K562 (cell line): ENCODE measurements around the gene ZNF629. TPM values are rescaled to one million over a fixed set of nuclear protein-coding genes. Genes with fewer than 3 reads are reported as not detected.

Experiments
- ETV6 ChIP-seq, 3 experiments: fragments of 150-350 bp in 1 of 3; sonication (generic) in 1 of 3; formaldehyde crosslinking in 1 of 3; IDR thresholded peaks; 2 replicates each; pipeline versions ENCODE4 v1.6.1 to v1.8.0; 2014 to 2022; ENCODE audit warnings: borderline replicate concordance in 2 of 3, low read depth in 2 of 3, antibody characterized with exemption in 1 of 3, low read length in 1 of 3, mild to moderate bottlenecking in 1 of 3, missing genetic modification reagents in 1 of 3
- FOXM1 ChIP-seq, 2 experiments: fragments of 450-650 bp in 1 of 2; sonication (generic) in 1 of 2; formaldehyde crosslinking in 1 of 2; IDR thresholded peaks; 2 replicates each; pipeline versions ENCODE4 v1.6.1 to v1.9.0; 2017 to 2022; ENCODE audit warnings: low read depth in 2 of 2, mild to moderate bottlenecking in 2 of 2, missing genetic modification reagents in 1 of 2, moderate library complexity in 1 of 2
- HMG20B ChIP-seq: fragments of 250-450 bp; sonication (Bioruptor Pico); IDR thresholded peaks from 2 replicates; pipeline ENCODE4 v1.5.0; 2021; ENCODE audit warnings: mild to moderate bottlenecking
- MXI1 ChIP-seq: IDR thresholded peaks from 2 replicates; pipeline ENCODE4 v1.6.1; 2011; ENCODE audit warnings: low read depth, mild to moderate bottlenecking, improper control_type of control experiment, low read length
- NR1H2 ChIP-seq: sonication (generic); formaldehyde crosslinking; IDR thresholded peaks from 2 replicates; pipeline ENCODE4 v1.4.0; 2020; ENCODE audit warnings: mild to moderate bottlenecking, missing genetic modification reagents
- ZFX ChIP-seq: sonication (generic); formaldehyde crosslinking; IDR thresholded peaks from 2 replicates; pipeline ENCODE4 v1.8.0; 2022; ENCODE audit warnings: mild to moderate bottlenecking, missing genetic modification reagents, moderate library complexity
- ZNF121 ChIP-seq: sonication (generic); formaldehyde crosslinking; conservative IDR thresholded peaks from 2 replicates; pipeline ENCODE4 v1.8.0; 2022; ENCODE audit warnings: missing genetic modification reagents
- ZNF316 ChIP-seq: fragments of 450-650 bp; IDR thresholded peaks from 2 replicates; pipeline ENCODE4 v1.6.1; 2016
- ZNF507 ChIP-seq: conservative IDR thresholded peaks from 2 replicates; pipeline ENCODE4 v1.6.1; 2017; ENCODE audit warnings: missing genetic modification characterization, missing compliant biosample characterization
- polyA plus RNA-seq, 8 experiments: library from polyadenylated mRNA; depleted of rRNA in 4 of 8; stranded (reverse) in 5 of 8; unstranded in 3 of 8; fragments of >200 nt; fragmentation: Nextera tagmentation in 2 of 8; fragmentation: Illumina TruSeq in 1 of 8; extraction: Ambion mirVana in 2 of 8; extraction: Trizol in 1 of 8; gene quantifications; 2 replicates each; pipeline versions ENCODE4 v1.2.1 to v1.2.3, GENCODE V29; 2011 to 2014; ENCODE audit warnings: inconsistent platforms in 1 of 8, missing spikeins in 1 of 8
- total RNA-seq, 7 experiments: library from RNA; depleted of rRNA in 6 of 7; stranded (reverse); fragments of >200 nt in 6 of 7; fragmentation: Illumina TruSeq in 2 of 7; extraction: Trizol in 2 of 7; gene quantifications; 2 replicates each; pipeline versions ENCODE4 v1.2.1 to v1.2.3, GENCODE V29; 2011 to 2021; ENCODE audit warnings: low replicate concordance in 1 of 7
- TF ChIP-seq, protein P1 (sequence below): fragments of 450-650 bp; formaldehyde crosslinking; IDR thresholded peaks from 2 replicates; pipeline ENCODE4 v1.4.0; 2020; ENCODE audit warnings: mild to moderate bottlenecking, moderate library complexity
- TF ChIP-seq, protein P2 (sequence below): sonication (generic); formaldehyde crosslinking; IDR thresholded peaks from 2 replicates; pipeline ENCODE4 v1.8.0; 2022; ENCODE audit warnings: missing genetic modification reagents, mild to moderate bottlenecking, borderline replicate concordance
- TF ChIP-seq, protein P3 (sequence below), 2 experiments: fragments of 450-650 bp; IDR thresholded peaks; 2 replicates each; pipeline ENCODE4 v1.6.1; 2016; ENCODE audit warnings: mild to moderate bottlenecking in 2 of 2, borderline replicate concordance in 1 of 2, low read depth in 1 of 2, moderate library complexity in 1 of 2
- TF ChIP-seq, protein P4 (sequence below): fragments of 250-450 bp; sonication (Bioruptor Pico); IDR thresholded peaks from 2 replicates; pipeline ENCODE4 v1.5.0; 2021

The ZNF629 gene
- total and polyA plus RNA-seq, 9 of the 15 experiments (the other 6 are each of a cell fraction or from before 2014, with no cell fraction given) = 0.44 to 18.8 (median 7.4) TPM

DNA sequence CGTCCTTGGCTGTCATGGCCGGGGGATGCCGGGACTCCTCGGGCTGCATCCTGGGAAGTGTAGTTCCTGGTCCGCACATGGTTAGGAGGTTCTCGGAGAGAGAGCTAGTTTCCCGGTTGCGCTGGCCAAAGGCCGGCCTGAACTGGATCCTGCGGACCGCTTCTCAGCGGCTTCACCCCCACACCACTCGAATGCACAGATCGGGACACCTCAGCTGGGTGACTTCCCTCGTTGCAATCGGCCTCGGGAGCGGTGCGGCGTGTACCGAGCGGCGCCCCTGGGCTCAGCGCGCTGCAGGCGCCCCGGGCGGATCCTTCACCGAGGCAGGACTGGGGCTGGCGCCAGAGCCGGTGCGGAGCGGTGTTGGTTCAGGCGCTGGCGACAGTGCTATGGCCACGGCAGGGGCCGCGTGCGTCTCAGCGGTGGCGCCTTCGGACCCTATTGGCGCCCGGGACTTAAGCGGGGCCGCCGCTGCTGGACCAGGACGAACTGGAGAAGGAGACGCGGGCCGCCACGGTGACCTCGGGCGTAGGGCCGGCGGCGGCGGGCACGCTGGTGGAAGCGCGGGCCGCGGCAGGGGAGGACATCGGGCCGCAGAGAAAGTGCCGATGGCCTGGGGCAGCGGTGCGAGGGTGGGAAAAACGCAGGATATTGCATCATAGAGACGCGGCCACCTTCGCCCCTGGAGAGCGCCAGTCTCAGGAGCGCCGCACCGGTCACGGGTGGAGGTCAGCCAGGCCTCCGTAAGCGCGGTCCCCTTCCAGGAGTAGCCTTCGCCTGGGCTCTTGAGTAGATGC is 11.4 kb downstream of the ZNF629 start (continued):
- no peak for TF ChIP-seq ETV6 (IDR thresholded peaks at IDR 0.05; ENCODE audit: borderline replicate concordance in 1 of 2, low read depth in 2 of 2, low read length in 1 of 2)
- TF ChIP-seq ETV6 (CRISPR knock-in tag; IDR thresholded peaks at IDR 0.05; ENCODE audit: borderline replicate concordance) = no peak
- TF ChIP-seq NR1H2 (CRISPR knock-in tag) = no peak
- peak; percentile 92 for TF ChIP-seq ZFX
- no peak for TF ChIP-seq ZNF507 (tag)
- TF ChIP-seq, protein P1, sequence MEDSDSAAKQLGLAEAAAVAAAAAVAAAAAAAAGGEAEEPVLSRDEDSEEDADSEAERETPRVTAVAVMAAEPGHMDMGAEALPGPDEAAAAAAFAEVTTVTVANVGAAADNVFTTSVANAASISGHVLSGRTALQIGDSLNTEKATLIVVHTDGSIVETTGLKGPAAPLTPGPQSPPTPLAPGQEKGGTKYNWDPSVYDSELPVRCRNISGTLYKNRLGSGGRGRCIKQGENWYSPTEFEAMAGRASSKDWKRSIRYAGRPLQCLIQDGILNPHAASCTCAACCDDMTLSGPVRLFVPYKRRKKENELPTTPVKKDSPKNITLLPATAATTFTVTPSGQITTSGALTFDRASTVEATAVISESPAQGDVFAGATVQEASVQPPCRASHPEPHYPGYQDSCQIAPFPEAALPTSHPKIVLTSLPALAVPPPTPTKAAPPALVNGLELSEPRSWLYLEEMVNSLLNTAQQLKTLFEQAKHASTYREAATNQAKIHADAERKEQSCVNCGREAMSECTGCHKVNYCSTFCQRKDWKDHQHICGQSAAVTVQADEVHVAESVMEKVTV = peak; percentile 14; the same call in 1 of the 2 replicates
- TF ChIP-seq, protein P2, sequence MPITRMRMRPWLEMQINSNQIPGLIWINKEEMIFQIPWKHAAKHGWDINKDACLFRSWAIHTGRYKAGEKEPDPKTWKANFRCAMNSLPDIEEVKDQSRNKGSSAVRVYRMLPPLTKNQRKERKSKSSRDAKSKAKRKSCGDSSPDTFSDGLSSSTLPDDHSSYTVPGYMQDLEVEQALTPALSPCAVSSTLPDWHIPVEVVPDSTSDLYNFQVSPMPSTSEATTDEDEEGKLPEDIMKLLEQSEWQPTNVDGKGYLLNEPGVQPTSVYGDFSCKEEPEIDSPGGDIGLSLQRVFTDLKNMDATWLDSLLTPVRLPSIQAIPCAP (CRISPR knock-in tag) = 0 out of 2 replicates have a peak, but pooled peaks have one; percentile 61
- peak; percentile 61; the same call in 1 of the 2 replicates for TF ChIP-seq HMG20B
- TF ChIP-seq, protein P3, sequence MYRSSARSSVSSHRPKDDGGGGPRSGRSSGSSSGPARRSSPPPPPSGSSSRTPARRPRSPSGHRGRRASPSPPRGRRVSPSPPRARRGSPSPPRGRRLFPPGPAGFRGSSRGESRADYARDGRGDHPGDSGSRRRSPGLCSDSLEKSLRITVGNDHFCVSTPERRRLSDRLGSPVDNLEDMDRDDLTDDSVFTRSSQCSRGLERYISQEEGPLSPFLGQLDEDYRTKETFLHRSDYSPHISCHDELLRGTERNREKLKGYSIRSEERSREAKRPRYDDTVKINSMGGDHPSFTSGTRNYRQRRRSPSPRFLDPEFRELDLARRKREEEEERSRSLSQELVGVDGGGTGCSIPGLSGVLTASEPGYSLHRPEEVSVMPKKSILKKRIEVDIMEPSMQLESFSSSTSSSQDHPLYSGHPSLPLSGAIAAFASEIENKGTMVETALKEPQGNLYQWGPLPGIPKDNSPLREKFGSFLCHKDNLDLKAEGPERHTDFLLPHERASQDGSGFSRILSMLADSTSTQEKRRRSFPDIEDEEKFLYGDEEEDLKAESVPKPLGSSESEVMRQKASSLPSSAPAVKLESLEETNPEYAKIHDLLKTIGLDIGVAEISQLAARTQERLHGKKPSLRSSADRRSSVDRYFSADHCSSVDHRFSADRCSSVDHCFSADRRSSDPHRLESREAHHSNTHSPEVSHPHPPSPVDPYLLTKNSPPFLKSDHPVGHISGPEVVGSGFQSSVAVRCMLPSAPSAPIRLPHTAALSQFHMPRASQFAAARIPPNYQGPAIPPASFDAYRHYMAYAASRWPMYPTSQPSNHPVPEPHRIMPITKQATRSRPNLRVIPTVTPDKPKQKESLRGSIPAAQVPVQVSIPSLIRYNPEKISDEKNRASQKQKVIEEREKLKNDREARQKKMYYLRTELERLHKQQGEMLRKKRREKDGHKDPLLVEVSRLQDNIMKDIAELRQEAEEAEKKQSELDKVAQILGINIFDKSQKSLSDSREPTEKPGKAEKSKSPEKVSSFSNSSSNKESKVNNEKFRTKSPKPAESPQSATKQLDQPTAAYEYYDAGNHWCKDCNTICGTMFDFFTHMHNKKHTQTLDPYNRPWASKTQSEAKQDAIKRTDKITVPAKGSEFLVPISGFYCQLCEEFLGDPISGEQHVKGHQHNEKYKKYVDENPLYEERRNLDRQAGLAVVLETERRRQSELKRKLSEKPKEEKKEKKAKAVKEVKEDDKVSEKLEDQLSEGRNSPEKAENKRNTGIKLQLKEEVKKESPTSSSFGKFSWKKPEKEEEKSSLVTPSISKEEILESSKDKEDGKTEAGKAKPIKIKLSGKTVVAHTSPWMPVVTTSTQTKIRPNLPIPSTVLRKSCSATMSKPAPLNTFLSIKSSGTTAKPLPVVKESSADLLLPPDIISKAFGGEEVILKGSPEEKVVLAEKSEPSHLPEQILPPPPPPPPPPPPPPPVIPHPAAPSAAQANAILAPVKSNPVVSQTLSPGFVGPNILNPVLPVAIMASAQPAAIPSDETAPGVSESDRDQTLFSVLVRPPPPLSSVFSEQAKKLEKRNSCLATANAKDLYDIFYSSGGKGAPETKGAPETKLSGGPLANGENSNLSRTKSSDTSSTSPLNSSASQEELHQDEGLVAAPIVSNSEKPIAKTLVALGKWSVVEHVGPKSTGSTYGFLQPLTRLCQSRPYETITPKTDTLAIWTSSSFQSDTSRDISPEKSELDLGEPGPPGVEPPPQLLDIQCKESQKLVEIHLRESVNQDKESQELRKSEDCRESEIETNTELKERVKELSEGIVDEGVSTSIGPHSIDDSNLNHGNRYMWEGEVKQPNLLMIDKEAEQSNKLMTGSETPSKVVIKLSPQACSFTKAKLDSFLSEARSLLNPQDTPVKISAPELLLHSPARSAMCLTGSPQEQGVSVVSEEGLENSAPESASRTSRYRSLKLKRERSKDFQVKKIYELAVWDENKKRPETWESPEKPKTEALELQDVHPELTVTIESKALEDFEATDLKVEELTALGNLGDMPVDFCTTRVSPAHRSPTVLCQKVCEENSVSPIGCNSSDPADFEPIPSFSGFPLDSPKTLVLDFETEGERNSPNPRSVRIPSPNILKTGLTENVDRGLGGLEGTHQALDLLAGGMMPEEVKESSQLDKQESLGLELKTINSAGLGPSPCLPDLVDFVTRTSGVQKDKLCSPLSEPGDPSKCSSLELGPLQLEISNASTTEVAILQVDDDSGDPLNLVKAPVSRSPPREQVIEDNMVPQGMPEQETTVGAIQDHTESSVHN (IDR thresholded peaks at IDR 0.05; ENCODE audit: borderline replicate concordance in 1 of 2, low read depth in 1 of 2) = no peak
- TF ChIP-seq FOXM1 (IDR thresholded peaks at IDR 0.05; ENCODE audit: low read depth) = no peak
- peak; percentile 92 for TF ChIP-seq FOXM1 (CRISPR knock-in tag; IDR thresholded peaks at IDR 0.05; ENCODE audit: low read depth)
- TF ChIP-seq, protein P4, sequence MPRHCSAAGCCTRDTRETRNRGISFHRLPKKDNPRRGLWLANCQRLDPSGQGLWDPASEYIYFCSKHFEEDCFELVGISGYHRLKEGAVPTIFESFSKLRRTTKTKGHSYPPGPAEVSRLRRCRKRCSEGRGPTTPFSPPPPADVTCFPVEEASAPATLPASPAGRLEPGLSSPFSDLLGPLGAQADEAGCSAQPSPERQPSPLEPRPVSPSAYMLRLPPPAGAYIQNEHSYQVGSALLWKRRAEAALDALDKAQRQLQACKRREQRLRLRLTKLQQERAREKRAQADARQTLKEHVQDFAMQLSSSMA (CRISPR knock-in tag) = 0 out of 2 replicates have a peak, but pooled peaks have one; percentile 79
- 0 out of 2 replicates have a peak, but pooled peaks have one; percentile 11 for TF ChIP-seq ZNF316
- peak; percentile 83 for TF ChIP-seq MXI1
- TF ChIP-seq ZNF121 (CRISPR knock-in tag) = no peak
